OCI-LY7 (cell line): ENCODE results near the gene TSPAN17. TPM values are rescaled to one million over a fixed set of nuclear protein-coding genes. Genes with fewer than 3 reads are reported as not detected.
"Not testable (repeated sequence)": the region's sequence is repeated elsewhere in the genome, so short reads cannot be mapped to it uniquely, and the experiment has no call there.

ENCODE experiments used
- Bru-seq: library from RNA; stranded (reverse); fragments of 400-500 nt; gene quantifications from one replicate; lab custom pipeline; 2021; lab: Mats Ljungman, UMichigan
- BruChase-seq, 2 experiments: library from RNA; stranded (reverse); fragments of 400-500 nt; gene quantifications; one replicate each; lab custom pipeline; 2021; lab: Mats Ljungman, UMichigan
- BruUV-seq: library from RNA; stranded (reverse); fragments of 400-500 nt; replicated peaks from 2 replicates; lab custom pipeline; 2021; lab: Mats Ljungman, UMichigan
- CTCF ChIA-PET: fragments of 300-600 bp; sonication (Branson Sonifier 250); formaldehyde crosslinking; loops from one replicate; lab custom pipeline; 2022; ENCODE audit warnings: antibody characterized with exemption; ENCODE audit not compliant: unreplicated experiment; lab: Charles Lee
- POLR2A ChIA-PET: fragments of 300-600 bp; sonication (Branson Sonifier 250); formaldehyde crosslinking; loops from one replicate; lab custom pipeline; 2022; ENCODE audit warnings: antibody characterized with exemption; lab: Charles Lee
- DNase-seq: peaks from one replicate; pipeline ENCODE4 v3.0.0-alpha.2; 2015; ENCODE audit warnings: low spot score
- H2AFZ ChIP-seq: fragments of 200-600 bp; sonication (generic), shearing (Covaris generic); 2 replicates; pipeline ENCODE4 v1.6.1; 2014; ENCODE audit warnings: mild to moderate bottlenecking, antibody characterized with exemption, low read length, moderate library complexity
- H3K27ac ChIP-seq: fragments of 200-600 bp; sonication (generic); 2 replicates; pipeline ENCODE4 v1.5.1; 2014; ENCODE audit warnings: mixed run types, low read depth, mild to moderate bottlenecking, moderate library complexity, low read length, inconsistent platforms; ENCODE audit not compliant: poor library complexity, severe bottlenecking
- H3K36me3 ChIP-seq: fragments of 200-600 bp; sonication (generic); 2 replicates; pipeline ENCODE4 v1.6.1; 2014; ENCODE audit warnings: mild to moderate bottlenecking, antibody characterized with exemption, low read length, moderate library complexity, mixed read lengths; ENCODE audit not compliant: insufficient read depth
- H3K4me1 ChIP-seq: fragments of 200-600 bp; sonication (generic); 2 replicates; pipeline ENCODE4 v1.5.1; 2014; ENCODE audit warnings: mild to moderate bottlenecking, low read length; ENCODE audit not compliant: insufficient read depth, poor library complexity, severe bottlenecking
- H3K4me2 ChIP-seq: fragments of 200-600 bp; sonication (generic); 2 replicates; pipeline ENCODE4 v1.6.1; 2014; ENCODE audit warnings: mild to moderate bottlenecking, low read length
- H3K4me3 ChIP-seq: fragments of 200-600 bp; sonication (generic); 2 replicates; pipeline ENCODE4 v1.5.1; 2014; ENCODE audit warnings: mild to moderate bottlenecking, low read depth, low read length; ENCODE audit not compliant: poor library complexity, severe bottlenecking
- H3K79me2 ChIP-seq: fragments of 200-600 bp; sonication (generic); 2 replicates; pipeline ENCODE4 v1.6.1; 2016; ENCODE audit warnings: low read depth, mild to moderate bottlenecking, low read length, moderate library complexity, mixed read lengths; ENCODE audit not compliant: insufficient read depth
- H3K9me2 ChIP-seq: fragments of 200-600 bp; sonication (generic); 2 replicates; pipeline ENCODE4 v1.6.1; 2016; ENCODE audit warnings: mild to moderate bottlenecking, low read length, mixed read lengths; ENCODE audit not compliant: insufficient read depth
- H3K9me3 ChIP-seq: fragments of 200-600 bp; sonication (generic); 2 replicates; pipeline ENCODE4 v1.6.1; 2014; ENCODE audit warnings: mild to moderate bottlenecking, mixed run types, low read length, mixed read lengths
- H4K20me1 ChIP-seq: fragments of 200-600 bp; sonication (generic); 2 replicates; pipeline ENCODE4 v1.6.1; 2014; ENCODE audit warnings: mild to moderate bottlenecking, antibody characterized with exemption, low read length, moderate library complexity, mixed read lengths; ENCODE audit not compliant: insufficient read depth
- EZH2phosphoT487 ChIP-seq: fragments of 200-600 bp; sonication (generic); IDR thresholded peaks from 2 replicates; pipeline ENCODE4 v1.6.1; 2018; ENCODE audit warnings: low read depth, borderline replicate concordance, mild to moderate bottlenecking, mixed run types, antibody characterized with exemption, low read length, moderate library complexity, mixed read lengths
- intact Hi-C: fragments of 100-400 bp; cut with micrococcal nuclease; formaldehyde crosslinking; loops from one replicate; pipeline ENCODE4 v1.10.0; 2022; ENCODE audit not compliant: unreplicated experiment
- long read RNA-seq: library from polyadenylated mRNA; stranded (forward); transcript quantifications from one replicate; pipeline ENCODE4 v2.0.0, GENCODE V29; 2022
- total RNA-seq, 2 experiments: library from RNA; depleted of rRNA in 1 of 2; stranded (reverse); fragments of >200 nt in 1 of 2; shearing (Covaris generic) in 1 of 2; gene quantifications; 2 replicates each; pipeline ENCODE4 v1.2.3, GENCODE V29; 2014 to 2022
- TF ChIP-seq, protein P1 (sequence below): fragments of 200-600 bp; sonication (generic); conservative IDR thresholded peaks from 2 replicates; pipeline ENCODE4 v1.5.1; 2014; ENCODE audit warnings: mild to moderate bottlenecking, antibody characterized with exemption, low read length, moderate library complexity, mixed read lengths

TSPAN17 gene, protein sequence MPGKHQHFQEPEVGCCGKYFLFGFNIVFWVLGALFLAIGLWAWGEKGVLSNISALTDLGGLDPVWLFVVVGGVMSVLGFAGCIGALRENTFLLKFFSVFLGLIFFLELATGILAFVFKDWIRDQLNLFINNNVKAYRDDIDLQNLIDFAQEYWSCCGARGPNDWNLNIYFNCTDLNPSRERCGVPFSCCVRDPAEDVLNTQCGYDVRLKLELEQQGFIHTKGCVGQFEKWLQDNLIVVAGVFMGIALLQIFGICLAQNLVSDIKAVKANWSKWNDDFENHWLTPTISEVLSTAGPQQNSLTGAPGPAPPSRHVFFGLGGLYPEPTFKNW
- total RNA-seq (2014; rRNA removed; shearing (Covaris generic)) (9.3 and 10.3 TPM in 2 replicates), total RNA-seq (2022) (18.4 and 23.3 TPM in 2 replicates), Bru-seq, nascent RNA (percentile 48 among the genes with signal in this experiment), BruChase-seq, experiment 1, labeled RNA remaining after a 6-hour chase (percentile 71 among the genes with signal in this experiment), BruChase-seq, experiment 2, labeled RNA remaining after a 2-hour chase (percentile 67 among the genes with signal in this experiment)
- long read RNA-seq, partial matches to known transcripts, result 3 of 17 reads
- long read RNA-seq, other reads (novel, unspliced or antisense), result 9 of 17 reads

DNA sequence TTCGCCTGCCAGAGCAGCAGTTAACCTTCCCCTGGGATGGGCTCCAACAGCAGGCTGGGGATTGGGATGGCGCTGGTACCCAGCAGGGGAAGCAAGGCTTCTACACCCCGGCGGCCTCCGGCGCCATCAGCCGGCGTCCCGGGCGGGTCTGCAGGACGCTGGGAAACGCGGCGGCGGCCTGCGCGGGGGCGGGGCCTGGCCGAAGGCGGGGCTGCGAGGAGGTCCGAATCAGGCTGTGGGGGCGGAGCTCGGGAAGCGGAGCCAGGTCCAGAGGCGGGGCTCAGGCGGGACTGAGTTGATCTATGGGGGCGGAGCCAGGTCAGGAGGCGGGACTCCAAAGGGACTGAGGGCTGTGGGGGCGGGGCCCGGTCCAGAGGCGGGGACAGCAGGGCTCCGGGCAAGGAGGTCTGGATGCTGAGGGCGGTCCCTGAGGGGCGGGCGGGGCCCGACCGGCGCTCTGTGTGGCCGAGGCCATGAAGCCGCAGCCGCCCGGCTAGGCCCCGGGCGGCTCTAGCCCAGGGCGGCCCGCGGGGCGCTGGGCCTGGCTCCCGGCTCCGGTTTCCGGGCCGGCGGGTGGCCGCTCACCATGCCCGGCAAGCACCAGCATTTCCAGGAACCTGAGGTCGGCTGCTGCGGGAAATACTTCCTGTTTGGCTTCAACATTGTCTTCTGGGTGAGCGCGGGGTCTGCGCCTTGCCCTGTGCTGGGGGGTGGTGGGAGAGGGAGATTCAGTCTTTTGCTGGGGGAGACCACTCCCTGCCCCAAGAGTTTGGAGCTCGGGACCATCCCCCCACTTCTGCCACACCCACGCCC is at the start of gene TSPAN17:
Gene TSPAN17 (plus strand): TSS at position 455 of the 813 bp plus-strand sequence. CDS start 132 bp downstream, at position 587.
- Histone ChIP-seq H3K79me2 (no peaks in the 10 kb centered on the region), H3K4me2 (peak within 1 kb of the TSS; percentile 91), H3K4me3 (peak within 1 kb of the TSS; percentile 86), H4K20me1 (no peaks in the 10 kb centered on the region), H2AFZ (peak within 1 kb of the TSS; percentile 80), H3K27ac (peak within 1 kb of the TSS; percentile 42), H3K36me3 (no peaks in the 10 kb centered on the region), H3K4me1 (peaks cover 24% of the 10 kb centered on the region), H3K9me3 (no peaks in the 10 kb centered on the region), H3K9me2 (no peaks in the 10 kb centered on the region)
- no TSS peak for BruUV-seq
- no peak for TF ChIP-seq EZH2phosphoT487
- TF ChIP-seq, protein P1, sequence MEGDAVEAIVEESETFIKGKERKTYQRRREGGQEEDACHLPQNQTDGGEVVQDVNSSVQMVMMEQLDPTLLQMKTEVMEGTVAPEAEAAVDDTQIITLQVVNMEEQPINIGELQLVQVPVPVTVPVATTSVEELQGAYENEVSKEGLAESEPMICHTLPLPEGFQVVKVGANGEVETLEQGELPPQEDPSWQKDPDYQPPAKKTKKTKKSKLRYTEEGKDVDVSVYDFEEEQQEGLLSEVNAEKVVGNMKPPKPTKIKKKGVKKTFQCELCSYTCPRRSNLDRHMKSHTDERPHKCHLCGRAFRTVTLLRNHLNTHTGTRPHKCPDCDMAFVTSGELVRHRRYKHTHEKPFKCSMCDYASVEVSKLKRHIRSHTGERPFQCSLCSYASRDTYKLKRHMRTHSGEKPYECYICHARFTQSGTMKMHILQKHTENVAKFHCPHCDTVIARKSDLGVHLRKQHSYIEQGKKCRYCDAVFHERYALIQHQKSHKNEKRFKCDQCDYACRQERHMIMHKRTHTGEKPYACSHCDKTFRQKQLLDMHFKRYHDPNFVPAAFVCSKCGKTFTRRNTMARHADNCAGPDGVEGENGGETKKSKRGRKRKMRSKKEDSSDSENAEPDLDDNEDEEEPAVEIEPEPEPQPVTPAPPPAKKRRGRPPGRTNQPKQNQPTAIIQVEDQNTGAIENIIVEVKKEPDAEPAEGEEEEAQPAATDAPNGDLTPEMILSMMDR, result peak; percentile 62
- ChIA-PET CTCF (interaction anchor here (0.6 to 1.6 kb wide), 4 partner anchors 13 to 311 kb away, joined by 3 to 9 read pairs (median 6); no protein-coding TSS in a partner anchor), POLR2A (interaction anchor here (0.6 to 2.3 kb wide), 7 partner anchors 13 to 574 kb away, joined by 3 to 15 read pairs (median 4); partner anchors contain the start of genes EIF4E1B, SNCB and UIMC1)
- DNase-seq, result peak; percentile 100
- intact Hi-C loops, result loop anchor here (1.0 to 5.0 kb wide), 4 partner anchors 17 to 655 kb away; partner anchors contain the start of genes CLTB, EIF4E1B, PRELID1 and RAB24

DNA sequence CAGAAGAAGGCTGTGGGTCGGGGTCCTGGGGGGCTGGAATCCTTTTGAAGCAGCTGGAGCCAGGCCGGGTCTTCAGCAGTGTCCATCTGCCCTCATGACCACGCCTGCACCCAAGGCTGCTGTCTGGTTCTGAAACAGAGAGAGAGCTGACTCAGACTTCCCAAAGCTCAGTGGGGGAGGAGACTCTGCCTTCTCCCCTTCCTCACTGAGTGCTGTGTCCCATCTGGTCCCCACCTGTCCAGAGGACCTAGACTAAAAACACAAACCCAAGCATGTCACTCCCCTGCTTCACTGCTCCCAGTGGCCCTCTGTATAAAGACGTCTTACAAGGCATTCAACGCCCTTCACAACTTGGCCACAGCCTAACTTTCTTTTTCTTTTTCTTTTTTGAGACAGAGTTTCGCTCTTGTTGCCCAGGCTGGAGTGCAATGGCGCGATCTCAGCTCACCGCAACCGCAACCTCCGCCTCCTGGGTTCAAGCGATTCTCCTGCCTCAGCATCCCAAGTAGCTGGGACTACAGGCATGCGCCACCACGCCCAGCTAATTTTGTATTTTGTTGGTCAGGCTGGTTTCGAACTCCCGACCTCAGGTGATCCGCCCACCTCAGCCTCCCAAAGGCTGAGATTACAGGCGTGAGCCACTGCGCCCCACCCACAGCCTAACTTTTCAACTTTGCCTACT is 47.4 kb upstream of the TSPAN17 start:
- H3K79me2 ChIP-seq, BruUV-seq, H3K4me3 ChIP-seq, H2AFZ ChIP-seq, H3K9me2 ChIP-seq, intact Hi-C loops, H3K4me2 ChIP-seq, POLR2A ChIA-PET, H3K9me3 ChIP-seq, CTCF ChIA-PET, H4K20me1 ChIP-seq, DNase-seq, H3K4me1 ChIP-seq, H3K36me3 ChIP-seq, H3K27ac ChIP-seq: not testable (repeated sequence)
